Upper lobe of left lung (tissue), 6 donors: ENCODE measurements around the gene PINK1. TPM values are rescaled to one million over a fixed set of nuclear protein-coding genes. Genes with fewer than 3 reads are reported as not detected.

Experiments
- ATAC-seq, 2 donors: fragments of 200-7000 bp; cut with Tn5 transposase; one replicate each; pipeline ENCODE4 v1.9.1; 2022; ENCODE audit warnings: mild to moderate bottlenecking in 2 of 2, moderate library complexity in 2 of 2; ENCODE audit not compliant: low FRiP score in 2 of 2
- DNase-seq, 2 donors: peaks; one replicate each; pipeline ENCODE4 v3.0.0-alpha.2; 2019 to 2020
- H3K27ac ChIP-seq, 4 donors: fragments of 200-600 bp; sonication (generic); one replicate each; pipeline ENCODE4 v1.5.1; 2016 to 2019
- H3K27me3 ChIP-seq, 4 donors: fragments of 200-600 bp; sonication (generic); one replicate each; pipeline ENCODE4 v1.5.1; 2017 to 2019
- H3K36me3 ChIP-seq, 4 donors: fragments of 200-600 bp; sonication (generic); one replicate each; pipeline ENCODE4 v1.5.1; 2016 to 2019
- H3K4me1 ChIP-seq, 4 donors: fragments of 200-600 bp; sonication (generic); one replicate each; pipeline ENCODE4 v1.5.1; 2018 to 2019
- H3K4me3 ChIP-seq, 4 donors: fragments of 200-600 bp; sonication (generic); one replicate each; pipeline ENCODE4 v1.5.1; 2017 to 2019; ENCODE audit warnings: mild to moderate bottlenecking in 2 of 4, moderate library complexity in 1 of 4
- H3K9me3 ChIP-seq, 4 donors: fragments of 200-600 bp; sonication (generic); one replicate each; pipeline ENCODE4 v1.5.1; 2018 to 2019
- EP300 ChIP-seq, 4 donors: sonication (generic); formaldehyde crosslinking; IDR thresholded peaks; one replicate each; pipeline ENCODE4 v1.5.1; 2017; ENCODE audit warnings: antibody characterized with exemption in 4 of 4, control low read depth in 2 of 4
- POLR2A ChIP-seq, 4 donors: fragments of 450-650 bp; IDR thresholded peaks; one replicate each; pipeline ENCODE4 v1.5.1; 2016 to 2017; ENCODE audit warnings: antibody characterized with exemption in 4 of 4, mild to moderate bottlenecking in 2 of 4
- POLR2AphosphoS5 ChIP-seq, 2 donors: sonication (generic); formaldehyde crosslinking; IDR thresholded peaks; one replicate each; pipeline ENCODE4 v1.5.1; 2017; ENCODE audit warnings: antibody characterized with exemption in 2 of 2
- WGBS, 2 donors: methylation state at CpG; one replicate each; pipeline ENCODE4 v1.1.5; 2017 to 2018; 5-methylcytosine and 5-hydroxymethylcytosine counted together
- total RNA-seq, 6 donors: library from RNA; depleted of rRNA in 4 of 6; stranded (reverse); fragments of >200 nt in 4 of 6; gene quantifications; one replicate each; pipeline versions ENCODE4 v1.1.0 to v1.2.1, GENCODE V29; 2016 to 2021
- TF ChIP-seq, protein P1 (sequence below), 6 experiments: fragments of 450-650 bp in 4 of 6; fragments of 200-600 bp in 2 of 6; sonication (generic) in 2 of 6; IDR thresholded peaks; one replicate each; pipeline ENCODE4 v1.5.1; 2016 to 2019; ENCODE audit warnings: antibody characterized with exemption in 6 of 6
- donor health status: DM: no; HTN: no; CAD: no; lungs with moderate emphysema.
- donor health status: DM: no; HTN: yes; CAD: no; lungs with severe emphysema.

PINK1 gene
- total RNA-seq, 6 donors from 2014 or later = 62.8 to 118 (median 86.2) TPM

DNA sequence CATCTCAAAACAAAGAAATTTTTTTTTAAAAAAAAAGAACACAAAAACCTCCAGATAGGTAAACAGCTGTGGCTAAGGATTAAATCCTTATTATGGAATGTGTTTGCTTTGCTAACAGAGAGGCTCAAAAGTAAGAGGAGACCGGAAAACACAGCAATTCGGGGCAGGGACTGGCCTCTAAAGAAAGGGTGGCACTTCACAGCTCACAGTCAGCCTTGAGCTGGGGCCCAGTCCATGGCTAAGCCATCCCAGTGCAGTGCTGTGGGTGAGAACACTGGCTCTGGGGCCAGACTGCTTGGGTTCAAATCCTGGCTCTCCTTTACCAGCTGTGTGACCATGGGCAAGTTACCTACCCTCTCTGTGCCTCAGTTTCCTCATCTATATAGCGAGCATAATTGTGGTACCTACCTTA, 56.4 kb downstream of the PINK1 start:
- Histone ChIP-seq H3K27ac (no peak overlapping the region), H3K36me3 (no peaks in the 10 kb centered on the region), H3K4me3 (no peak overlapping the region), H3K4me1 (peaks cover 0 to 8% (median 3%) of the 10 kb centered on the region in 4 donors), H3K9me3 (no peaks in the 10 kb centered on the region), H3K27me3 (no peaks in the 10 kb centered on the region)
- TF ChIP-seq POLR2A (IDR thresholded peaks at IDR 0.05) = no peak
- TF ChIP-seq POLR2AphosphoS5 (IDR thresholded peaks at IDR 0.05) = no peak
- no peak for TF ChIP-seq EP300 (IDR thresholded peaks at IDR 0.05)
- no peak for DNase-seq
- ATAC-seq = no peak
- 72 to 73% methylated on average over 3 of the region's 3 CpGs for WGBS, 2 donors

DNA sequence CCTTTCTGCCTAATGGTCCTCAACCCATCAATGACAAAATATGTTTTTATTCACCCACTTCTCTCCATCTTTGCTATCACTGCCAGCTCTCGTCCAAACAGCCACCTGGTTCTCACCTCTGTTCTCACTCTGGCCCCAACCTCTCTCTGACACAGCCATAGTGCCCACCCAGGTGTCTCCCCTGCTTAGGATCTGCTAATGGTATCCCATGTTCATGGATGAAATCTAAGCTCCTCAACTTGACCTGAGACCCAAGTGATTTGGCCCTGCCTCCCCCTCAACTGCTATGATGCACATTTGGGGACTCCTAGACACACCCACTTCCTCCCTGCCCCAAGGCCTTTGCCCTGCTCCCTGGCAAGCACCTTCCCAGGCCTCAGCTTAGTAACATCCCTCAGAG, 58.6 kb downstream of the PINK1 start:
- Histone ChIP-seq H3K4me3 (no peak overlapping the region), H3K9me3 (no peaks in the 10 kb centered on the region), H3K4me1 (peaks cover 3 to 7% (median 4%) of the 10 kb centered on the region in 4 donors), H3K27ac (no peak overlapping the region), H3K36me3 (no peaks in the 10 kb centered on the region), H3K27me3 (no peaks in the 10 kb centered on the region)
- 80 to 83% methylated on average over 1 of the region's 1 CpG for WGBS, 2 donors
- TF ChIP-seq EP300 (IDR thresholded peaks at IDR 0.05) (no peak), POLR2AphosphoS5 (IDR thresholded peaks at IDR 0.05) (no peak), POLR2A (IDR thresholded peaks at IDR 0.05) (no peak)
- TF ChIP-seq, protein P1, sequence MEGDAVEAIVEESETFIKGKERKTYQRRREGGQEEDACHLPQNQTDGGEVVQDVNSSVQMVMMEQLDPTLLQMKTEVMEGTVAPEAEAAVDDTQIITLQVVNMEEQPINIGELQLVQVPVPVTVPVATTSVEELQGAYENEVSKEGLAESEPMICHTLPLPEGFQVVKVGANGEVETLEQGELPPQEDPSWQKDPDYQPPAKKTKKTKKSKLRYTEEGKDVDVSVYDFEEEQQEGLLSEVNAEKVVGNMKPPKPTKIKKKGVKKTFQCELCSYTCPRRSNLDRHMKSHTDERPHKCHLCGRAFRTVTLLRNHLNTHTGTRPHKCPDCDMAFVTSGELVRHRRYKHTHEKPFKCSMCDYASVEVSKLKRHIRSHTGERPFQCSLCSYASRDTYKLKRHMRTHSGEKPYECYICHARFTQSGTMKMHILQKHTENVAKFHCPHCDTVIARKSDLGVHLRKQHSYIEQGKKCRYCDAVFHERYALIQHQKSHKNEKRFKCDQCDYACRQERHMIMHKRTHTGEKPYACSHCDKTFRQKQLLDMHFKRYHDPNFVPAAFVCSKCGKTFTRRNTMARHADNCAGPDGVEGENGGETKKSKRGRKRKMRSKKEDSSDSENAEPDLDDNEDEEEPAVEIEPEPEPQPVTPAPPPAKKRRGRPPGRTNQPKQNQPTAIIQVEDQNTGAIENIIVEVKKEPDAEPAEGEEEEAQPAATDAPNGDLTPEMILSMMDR (IDR thresholded peaks at IDR 0.05) = no peak
- DNase-seq (no peak), ATAC-seq (no peak)

GRCh38 chr1:20693623-20694022, 60.4 kb downstream of the PINK1 start:
- ATAC-seq = no peak

DNA sequence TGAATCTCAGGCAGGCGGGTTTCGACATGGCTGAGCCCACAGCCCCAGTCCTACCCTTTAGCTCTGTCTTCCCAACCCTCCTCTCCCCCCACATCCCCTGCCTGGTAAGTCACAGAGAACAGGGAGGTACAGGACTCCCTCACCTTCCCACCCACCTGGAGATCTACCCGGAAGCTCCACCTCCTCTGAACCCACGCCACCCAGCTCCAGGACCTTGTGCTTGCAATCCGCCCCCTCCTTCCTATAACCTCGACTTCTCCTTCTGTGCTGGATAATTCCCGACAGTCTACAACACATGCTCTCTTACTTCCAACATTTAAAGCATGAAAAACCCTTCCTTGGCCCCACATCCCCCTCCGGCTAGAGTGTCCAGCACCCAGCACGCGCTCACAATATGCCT, 62.3 kb downstream of the PINK1 start:
- TF ChIP-seq, protein P1 (IDR thresholded peaks at IDR 0.05) = no peak
- no peak for TF ChIP-seq EP300 (IDR thresholded peaks at IDR 0.05)
- TF ChIP-seq POLR2AphosphoS5 (IDR thresholded peaks at IDR 0.05) = no peak
- no peak for TF ChIP-seq POLR2A (IDR thresholded peaks at IDR 0.05)
- H3K4me3 ChIP-seq = no peak overlapping the region
- H3K9me3 ChIP-seq = no peaks in the 10 kb centered on the region
- WGBS, 2 donors = 77 to 87% methylated on average over 10 of the region's 10 CpGs
- H3K27me3 ChIP-seq = no peaks in the 10 kb centered on the region
- no peak for DNase-seq
- ATAC-seq = no peak
- peaks cover 6 to 14% (median 8%) of the 10 kb centered on the region in 4 donors for H3K4me1 ChIP-seq
- no peaks in the 10 kb centered on the region for H3K36me3 ChIP-seq
- no peak overlapping the region for H3K27ac ChIP-seq

More at GRCh38 chr1:20693623-20694022, 60.4 kb downstream of the PINK1 start:
- Histone ChIP-seq H3K36me3 (no peaks in the 10 kb centered on the region), H3K27ac (no peak overlapping the region), H3K9me3 (no peaks in the 10 kb centered on the region), H3K4me1 (peaks cover 6 to 14% (median 8%) of the 10 kb centered on the region in 4 donors), H3K27me3 (no peaks in the 10 kb centered on the region), H3K4me3 (no peak overlapping the region)
- TF ChIP-seq EP300 (IDR thresholded peaks at IDR 0.05) (no peak), POLR2A (IDR thresholded peaks at IDR 0.05) (no peak), POLR2AphosphoS5 (IDR thresholded peaks at IDR 0.05) (no peak)
- TF ChIP-seq, protein P1 (IDR thresholded peaks at IDR 0.05) = no peak
- DNase-seq = no peak
- WGBS, 2 donors = 90 to 95% methylated on average over 2 of the region's 2 CpGs

- H3K4me1 ChIP-seq = peaks cover 6 to 14% (median 8%) of the 10 kb centered on the region in 4 donors
- no peaks in the 10 kb centered on the region for H3K27me3 ChIP-seq
- WGBS, 2 donors = 3 to 7% methylated on average over 14 to 32 of the region's 46 CpGs
- H3K4me3 ChIP-seq = peak overlapping the region; percentile 7 to 70 (median 56)
- no peaks in the 10 kb centered on the region for H3K36me3 ChIP-seq
- H3K27ac ChIP-seq = peak overlapping the region; percentile 70 to 86 (median 80)
- DNase-seq (peak; percentile 87 to 94), ATAC-seq (peak; percentile 93 to 95)
- no peaks in the 10 kb centered on the region for H3K9me3 ChIP-seq
- TF ChIP-seq, protein P1 (IDR thresholded peaks at IDR 0.05) = peak; percentile 89 to 95 (median 92)
- no peak for TF ChIP-seq EP300 (IDR thresholded peaks at IDR 0.05)
- peak in 1 of 2 donors; percentile 26 for TF ChIP-seq POLR2AphosphoS5 (IDR thresholded peaks at IDR 0.05)
- TF ChIP-seq POLR2A (IDR thresholded peaks at IDR 0.05) = peak in 1 of 4 donors; percentile 15
Measured at GRCh38 chr1:20696397-20697333, 63.4 kb downstream of the PINK1 start.
